GM18508 (cell line): ENCODE data around the gene EVL.
"Not testable (repeated sequence)": the region's sequence is repeated elsewhere in the genome, so short reads cannot be mapped to it uniquely, and the experiment has no call there.

Source experiments
- ATAC-seq: cut with Tn5 transposase; IDR thresholded peaks from one replicate; pipeline ENCODE4 v1.9.1; 2021; ENCODE audit warnings: moderate number of reproducible peaks; ENCODE audit not compliant: insufficient read depth, unreplicated experiment

EVL gene, protein sequence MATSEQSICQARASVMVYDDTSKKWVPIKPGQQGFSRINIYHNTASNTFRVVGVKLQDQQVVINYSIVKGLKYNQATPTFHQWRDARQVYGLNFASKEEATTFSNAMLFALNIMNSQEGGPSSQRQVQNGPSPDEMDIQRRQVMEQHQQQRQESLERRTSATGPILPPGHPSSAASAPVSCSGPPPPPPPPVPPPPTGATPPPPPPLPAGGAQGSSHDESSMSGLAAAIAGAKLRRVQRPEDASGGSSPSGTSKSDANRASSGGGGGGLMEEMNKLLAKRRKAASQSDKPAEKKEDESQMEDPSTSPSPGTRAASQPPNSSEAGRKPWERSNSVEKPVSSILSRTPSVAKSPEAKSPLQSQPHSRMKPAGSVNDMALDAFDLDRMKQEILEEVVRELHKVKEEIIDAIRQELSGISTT

DNA sequence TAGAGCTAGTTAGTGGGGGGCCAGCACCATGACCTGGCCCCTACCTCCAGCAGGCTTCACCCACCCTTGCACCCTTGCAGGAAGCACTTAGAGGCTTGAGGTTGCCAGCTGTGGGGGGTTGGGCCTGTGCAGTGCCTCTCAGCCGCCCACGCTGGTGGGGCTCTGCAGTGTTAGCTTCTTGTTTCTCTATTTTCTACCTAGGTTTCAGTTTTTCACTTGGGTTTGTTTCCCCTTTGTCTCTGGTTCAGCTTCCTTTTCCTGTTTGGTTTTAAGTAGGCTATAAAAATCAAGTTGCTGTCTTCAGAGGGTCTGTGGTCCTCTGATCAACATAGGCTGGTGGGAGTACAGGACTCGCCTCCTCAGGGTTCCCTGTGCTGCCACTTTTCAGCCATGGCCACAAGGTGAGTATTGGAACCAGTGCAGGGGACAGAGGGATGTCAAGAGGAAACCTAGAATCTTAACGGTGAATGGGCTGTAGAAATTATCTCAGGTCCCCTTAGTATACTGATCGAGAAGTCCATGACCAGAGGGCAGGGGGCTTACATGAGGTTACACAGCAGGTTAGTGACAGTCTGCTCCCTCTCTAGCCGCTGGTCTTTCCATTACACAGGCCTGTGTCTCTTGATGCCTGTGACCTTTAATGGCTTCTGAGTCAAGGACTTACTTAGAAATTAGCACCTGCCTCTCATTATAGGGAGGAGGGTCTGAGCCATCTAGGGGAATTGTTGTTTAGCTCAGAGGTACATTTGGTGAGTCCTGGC lies at the start of gene EVL:
Gene EVL (plus strand): TSS at position 312 of the 761 bp plus-strand sequence. CDS start 79 bp downstream, at position 391.
- ATAC-seq, result peak; percentile 26

DNA sequence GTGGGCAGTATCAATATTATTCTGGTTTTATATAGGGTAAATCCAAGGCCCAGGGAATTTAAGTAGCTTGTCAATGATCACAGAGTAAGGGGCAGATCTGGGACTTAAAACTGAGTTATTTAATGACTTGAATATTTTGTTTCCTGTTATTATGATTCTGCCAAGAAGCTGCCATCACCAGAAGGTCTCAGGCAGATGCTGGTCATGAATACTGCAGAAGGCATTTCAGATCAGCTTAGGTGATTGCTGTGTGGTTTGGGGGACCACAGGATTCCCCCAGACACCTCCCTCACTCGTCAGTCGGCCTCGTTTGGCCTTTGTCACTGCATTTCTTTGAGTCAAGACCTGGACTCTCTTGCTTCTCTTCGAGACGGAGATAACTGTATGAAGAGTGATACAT lies 47.7 kb upstream of the EVL start:
- no peak for ATAC-seq

DNA sequence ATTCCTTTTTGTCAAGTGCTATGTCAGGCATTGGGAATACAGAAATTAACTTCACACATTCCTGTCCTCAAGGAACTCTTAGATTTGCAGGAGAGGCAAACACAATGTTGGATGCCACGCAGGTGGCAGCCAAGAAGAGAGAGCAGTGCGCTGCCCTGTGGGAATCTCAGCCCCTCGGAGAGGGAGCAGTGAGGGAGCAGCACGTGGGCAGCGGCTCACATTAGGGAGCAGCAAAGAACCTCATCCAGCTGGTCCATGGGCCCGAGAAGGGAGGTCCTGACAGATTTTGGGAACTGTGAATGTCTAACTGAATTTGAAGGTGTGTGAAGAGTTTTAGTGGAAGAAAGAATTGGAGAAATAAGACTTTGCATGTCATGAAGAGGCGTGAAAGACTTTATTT lies 47.2 kb upstream of the EVL start:
- ATAC-seq, result no peak

DNA sequence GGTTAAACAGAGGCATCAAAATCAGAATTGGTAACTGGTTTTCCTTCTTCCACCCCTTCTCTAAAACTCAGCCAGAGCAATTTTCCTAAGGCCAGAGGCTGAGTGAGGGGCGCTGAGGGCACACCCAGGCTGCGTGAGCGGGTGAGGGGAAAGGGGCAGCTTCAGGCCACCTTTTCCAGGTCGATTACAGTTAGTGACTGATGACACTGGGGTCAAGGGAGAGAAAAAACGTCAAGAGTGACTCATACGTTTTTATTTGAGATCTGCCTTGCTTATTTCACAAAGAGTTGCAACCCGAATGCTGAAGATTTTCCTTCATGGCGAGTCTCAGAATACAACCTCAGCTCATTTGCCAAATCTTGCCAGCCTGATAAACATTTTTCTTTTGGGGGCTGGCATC lies 46.7 kb upstream of the EVL start:
- no peak for ATAC-seq

DNA sequence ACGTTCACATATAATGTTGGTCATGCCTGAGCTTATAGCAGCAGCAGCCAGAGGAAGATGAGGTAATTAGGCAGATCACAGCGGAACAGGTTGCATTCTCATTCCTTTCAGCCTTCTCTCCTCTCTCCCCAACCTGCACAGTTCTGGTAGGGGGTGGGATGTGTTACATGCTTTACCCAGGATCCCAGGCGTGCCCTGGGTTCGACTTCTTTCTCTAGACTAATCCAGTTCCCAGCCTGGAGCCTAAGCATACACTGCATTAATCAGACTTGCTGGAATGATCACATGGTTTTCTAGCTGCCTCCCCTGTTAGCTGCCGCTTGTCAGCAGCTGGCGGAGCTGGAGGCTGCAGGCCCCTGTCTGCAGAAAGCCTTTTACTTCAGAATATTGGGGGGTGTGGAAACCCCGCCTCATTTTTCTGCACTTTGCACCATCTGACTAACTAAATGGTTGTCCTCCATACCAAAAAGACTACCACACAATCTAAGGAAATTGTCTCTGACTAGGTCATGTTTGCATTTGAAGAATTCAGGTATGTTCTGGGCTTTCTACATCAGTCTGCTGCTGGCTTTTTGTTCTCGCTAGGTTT lies 46.0 kb upstream of the EVL start:
- no peak for ATAC-seq

DNA sequence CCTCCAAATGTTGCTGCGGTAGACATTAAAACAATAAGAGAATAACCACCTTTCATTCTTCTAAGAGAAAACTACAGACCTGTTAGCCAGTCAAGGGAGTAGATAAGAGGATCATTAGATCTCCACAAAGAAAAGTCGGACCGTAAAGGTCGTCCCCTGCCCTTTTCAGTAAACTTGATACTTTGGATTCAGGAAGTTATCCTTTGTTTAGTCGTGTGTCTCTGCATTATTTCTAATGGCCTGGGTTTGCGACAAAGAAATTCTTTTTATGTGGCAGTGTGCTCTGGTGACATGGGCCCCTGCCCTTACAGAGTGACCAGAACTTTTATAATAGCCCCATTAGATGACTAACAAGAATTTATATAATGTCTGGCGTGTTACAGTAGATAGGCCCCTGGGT lies 44.6 kb upstream of the EVL start:
- ATAC-seq, result no peak

DNA sequence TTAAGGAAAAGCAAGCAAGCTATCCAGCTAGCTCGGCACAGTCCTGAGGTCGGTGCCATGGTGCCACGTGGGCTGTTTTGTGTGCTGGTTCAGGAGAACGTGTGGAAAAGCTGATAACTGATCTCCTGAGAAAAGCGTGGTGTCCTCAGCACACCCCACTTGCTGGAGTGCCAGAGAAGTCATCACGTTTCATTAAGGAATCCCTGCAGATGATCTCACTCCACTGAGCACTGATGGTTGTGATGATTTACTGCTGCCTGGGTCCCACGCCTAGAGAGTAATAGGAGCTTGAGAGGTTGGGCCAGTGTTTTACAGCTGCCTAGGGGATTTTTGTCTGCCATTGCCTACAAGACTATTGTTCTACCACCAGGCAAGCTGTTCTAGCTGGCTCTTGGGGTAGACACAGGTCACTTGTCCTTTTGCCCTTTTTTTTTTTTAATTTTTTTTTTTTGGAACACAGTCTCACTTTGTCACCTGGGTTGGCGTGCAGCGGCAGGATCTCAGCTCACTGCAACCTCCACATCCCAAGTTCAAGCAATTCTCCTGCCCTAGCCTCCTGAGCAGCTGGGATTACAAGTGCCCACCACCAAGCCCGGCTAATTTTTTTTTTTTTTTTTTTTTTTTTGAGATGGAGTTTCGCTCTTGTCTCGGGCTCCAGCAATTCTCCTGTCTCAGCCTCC lies 42.3 kb upstream of the EVL start:
- no peak for ATAC-seq

DNA sequence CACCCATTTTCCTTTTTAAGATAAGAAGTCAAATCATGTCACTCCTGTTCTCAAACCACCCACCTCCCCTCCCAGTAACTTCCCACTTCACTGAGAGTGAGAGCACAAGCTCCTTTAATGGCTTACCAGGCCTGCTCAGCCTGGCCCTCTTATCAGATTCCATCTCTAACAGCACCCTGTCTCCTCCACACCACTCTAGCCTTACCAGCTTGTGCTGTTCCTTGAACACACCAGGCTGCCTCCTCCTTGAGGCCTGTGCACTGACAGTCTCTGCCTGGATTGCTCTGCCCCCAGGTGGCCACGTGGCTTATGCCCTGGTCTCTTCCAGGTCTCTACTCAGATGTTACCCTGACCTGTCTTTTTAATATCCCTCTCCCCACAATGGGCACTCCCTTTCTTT lies 40.1 kb upstream of the EVL start:
- ATAC-seq, result peak; percentile 55

DNA sequence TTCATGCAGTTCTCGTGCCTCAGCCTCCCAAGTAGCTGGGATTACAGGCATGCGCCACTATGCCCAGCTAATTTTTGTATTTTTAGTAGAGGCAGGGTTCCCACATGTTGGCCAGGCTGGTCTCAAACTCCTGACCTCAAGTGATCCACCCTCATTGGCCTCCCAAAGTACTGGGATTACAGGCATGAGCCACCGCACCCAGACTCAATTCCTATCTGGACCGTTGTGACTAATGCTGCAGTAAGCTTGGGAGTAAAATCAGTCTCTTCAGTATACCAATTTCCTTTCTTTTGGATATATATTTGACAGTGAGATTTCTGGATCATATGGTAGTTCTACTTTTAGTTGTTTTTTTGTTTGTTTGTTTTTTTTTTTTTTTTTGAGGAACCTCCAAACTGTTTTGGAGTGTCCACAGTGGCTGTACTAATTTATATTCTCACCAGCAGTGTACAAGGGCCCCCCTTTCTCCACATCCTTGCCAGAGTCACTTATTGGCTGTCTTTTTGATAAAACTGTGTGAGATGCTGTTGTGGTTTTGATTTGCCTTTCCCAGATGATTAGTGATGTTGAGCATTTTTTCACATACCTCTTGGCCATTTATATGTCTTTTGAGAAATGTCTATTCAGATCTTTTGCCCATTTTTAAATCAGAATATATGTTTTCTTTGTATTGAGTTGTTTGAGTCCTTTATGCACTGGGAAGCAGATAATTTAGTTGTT lies 37.3 kb upstream of the EVL start:
- ATAC-seq, result no peak

DNA sequence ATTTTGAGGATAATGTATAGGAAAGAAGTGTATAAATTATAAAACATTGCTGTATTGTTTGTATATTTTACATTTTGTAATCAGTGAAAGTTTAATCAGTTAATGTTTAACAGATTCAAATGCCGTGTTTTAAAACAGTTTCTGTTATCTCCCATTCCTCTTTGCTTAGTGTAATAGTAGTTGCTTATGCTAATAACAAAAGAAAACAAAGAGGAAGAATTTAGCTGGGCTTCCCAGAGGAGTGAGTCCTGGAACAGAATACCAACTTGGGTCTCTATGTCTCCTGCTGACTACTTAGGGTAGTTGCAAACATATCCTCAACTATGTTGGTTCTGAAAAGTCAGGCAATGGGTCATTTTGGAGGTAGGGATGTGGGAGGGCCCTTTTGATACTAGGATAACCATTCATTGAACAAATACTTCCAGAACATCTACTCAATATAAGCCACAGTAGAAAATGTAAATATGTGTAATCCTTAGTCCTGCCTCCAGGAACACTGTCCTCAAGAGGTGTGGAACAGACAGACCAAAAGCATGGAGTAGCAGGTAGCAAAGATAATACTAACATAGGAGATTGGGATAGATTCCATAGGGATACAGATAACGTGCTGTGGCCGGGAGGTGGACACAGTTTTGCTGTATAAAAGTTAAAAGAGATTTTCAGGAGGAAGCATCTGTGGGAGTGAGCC lies 36.1 kb upstream of the EVL start:
- no peak for ATAC-seq

DNA sequence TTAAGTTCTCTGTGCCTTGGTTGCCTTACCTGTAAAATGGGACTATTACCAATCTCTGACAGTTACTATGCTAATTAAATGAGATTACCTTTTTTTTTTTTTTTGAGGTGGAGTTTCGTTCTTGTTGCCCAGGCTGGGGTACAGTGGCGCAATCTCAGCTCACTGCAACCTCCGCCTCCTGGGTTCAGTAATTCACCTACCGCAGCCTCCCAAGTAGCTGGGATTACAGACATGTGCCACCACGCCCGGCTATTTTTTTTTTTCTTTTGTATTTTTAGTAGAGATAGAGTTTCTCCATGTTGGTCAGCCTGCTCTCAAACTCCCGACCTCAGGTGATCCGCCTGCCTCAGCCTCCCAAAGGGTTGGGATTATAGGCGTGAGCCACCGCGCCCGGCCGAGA lies 35.2 kb upstream of the EVL start:
- not testable (repeated sequence) for ATAC-seq

DNA sequence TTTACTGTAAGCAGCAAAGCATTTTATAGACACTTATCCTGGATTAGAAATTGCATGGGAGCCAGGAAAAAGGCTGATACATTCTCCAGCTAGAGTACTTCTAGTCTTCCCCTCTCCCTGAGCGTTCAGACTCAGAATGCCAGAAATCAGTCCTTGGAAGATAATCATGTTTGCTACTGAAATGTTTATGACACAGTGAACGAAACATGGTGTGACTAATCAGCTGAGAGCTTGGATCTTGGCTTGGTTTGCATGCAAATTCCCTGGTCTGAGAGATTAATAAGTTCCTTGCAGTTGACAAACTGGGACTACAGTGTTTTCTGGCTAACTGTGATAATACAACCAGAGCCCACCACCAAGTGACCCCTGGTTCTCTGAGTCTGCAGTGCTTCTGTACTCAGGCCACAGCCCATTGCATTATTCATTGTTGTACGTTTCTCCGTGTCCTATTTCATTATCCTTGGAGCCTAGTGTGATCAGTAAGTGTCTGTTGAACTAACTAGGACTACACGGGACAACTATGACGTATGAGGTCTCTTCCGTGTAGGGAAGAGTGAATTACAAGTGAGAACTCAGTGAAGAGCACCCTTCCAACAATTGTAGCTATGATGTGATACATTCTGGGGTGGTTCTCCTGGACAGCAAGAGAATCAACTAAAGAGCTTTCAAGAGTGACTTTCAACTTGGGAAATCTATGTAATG lies 34.6 kb upstream of the EVL start:
- ATAC-seq, result no peak

DNA sequence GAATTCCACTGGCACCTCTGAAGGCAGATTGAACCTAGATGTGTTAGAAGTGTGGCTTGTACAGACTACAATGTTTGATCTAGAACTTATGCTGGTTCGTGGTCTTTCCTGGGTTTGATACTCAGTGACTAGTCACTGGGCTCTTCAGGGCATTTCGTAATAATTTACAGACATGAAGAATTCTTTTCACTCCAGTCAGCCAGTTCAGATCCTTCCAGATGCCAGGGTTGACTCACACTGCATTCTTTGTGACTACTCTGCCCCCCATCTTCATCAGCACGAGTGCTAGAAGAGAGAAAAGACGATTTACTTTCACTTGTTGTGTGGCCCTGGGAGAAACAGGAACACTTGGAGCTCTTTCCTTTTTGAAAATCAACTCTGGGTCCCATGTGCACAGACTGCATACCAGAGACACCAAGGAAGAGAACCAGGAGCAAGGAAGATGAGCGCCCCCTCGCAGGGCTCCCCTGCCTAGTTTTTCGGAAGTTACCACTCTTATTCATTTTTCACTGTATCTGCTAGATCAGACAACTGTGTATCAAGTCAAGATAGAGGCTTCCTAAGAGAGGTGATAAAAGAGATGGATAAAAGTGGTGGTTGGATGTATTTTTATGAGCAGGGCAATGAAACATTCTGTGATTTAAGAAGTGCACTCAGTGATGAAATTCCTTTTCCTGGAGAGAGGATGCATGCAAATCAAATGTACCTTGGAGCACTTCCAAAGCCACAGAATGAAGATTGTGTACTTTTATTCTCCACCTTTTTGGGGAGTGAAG lies 33.5 kb upstream of the EVL start:
- no peak for ATAC-seq

DNA sequence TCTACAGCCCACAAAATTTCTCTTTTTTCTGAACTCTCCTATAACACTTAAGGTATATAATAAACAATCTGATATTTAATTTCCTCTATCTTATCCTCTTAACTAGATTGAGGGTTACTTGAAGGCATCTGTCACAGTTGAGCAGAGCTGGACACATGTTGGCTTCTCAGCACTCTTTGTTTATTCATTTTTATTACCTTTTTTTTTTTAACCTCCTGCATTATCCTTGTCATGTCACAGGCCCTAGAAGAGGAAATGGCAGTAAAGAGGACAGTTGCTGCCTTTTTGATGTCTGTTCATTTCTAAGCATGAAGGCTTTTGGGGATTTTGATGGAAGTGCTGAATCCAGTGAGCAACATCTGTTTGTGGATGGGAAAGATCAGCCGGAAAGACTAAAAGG lies 32.5 kb upstream of the EVL start:
- no peak for ATAC-seq

DNA sequence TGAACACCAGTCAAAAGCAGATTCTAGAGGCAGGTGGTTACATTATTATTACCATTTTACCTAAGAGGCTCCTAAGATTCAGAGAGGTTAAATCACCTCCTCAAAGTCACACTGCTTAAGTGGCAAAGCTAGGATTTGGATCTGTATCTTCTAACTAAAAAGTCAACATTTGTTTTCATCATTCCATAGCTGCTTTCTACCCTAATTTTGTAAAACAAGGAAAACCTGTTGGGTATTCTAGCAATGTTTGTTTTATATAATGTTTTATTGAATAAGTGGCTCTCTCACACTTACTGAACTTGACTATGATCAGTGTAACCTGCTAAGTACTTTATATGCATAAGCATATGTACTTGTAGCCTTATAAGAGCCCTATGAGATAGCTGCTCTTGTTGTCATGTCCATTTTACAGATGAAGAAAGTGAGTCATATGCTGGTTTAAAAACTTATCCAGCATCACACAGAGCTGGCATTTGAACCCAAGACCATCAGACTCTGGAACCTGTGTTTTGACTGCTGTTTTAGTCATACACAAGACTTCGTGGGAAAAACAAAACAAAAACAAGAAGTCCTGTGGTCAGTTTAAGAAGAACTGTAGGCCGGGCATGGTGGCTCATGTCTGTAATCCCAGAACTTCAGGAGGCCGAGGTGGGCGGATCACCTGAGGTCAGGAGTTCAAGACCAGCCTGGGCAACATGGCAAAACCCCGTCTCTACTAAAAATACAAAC lies 31.7 kb upstream of the EVL start:
- ATAC-seq, result no peak

DNA sequence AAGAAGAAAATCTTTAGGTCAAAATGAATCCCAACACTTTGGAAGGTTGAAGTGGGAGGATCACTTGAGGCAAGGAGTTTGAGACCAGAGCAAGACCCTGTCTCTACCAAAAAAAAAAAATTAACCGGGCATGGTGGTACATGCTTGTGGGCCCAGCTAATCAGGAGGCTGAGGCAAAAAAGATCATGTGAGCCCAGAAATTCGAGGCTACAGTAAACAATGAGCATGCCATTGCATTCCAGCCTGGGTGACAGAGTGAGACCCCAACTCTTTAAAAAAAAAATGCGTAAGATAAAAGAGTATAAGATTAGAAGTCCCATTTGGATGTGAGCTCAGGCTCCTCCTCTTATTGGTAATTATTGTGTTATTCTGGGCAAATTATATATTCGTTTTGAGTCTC lies 30.8 kb upstream of the EVL start:
- no peak for ATAC-seq

DNA sequence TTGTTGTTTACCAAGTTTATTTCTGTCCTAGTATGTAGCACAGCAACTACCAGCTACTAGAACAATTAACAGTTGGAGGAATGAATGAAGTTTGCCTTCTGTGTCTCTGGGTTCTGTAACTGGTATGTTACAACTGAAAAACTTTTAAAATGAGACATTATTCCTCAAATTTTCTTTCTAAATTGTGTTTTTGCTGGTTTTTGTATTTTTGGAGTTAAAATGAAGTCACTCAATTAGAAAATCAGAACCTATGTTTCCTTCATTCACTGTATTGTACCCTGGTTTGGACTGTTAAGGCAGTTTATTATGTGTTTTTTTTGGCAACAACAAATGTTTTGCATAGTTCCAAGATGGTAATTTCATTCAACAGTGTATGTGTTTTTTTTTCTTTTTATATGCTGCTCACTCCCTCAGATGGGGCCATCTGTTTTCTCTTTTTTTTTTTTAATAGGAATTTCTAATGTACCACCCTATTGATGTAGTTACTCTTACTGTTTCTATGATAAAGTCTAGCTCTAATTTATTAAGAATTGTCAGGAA lies 30.2 kb upstream of the EVL start:
- no peak for ATAC-seq
